Osteocyte (in vitro differentiated cells): Measurements from ENCODE around the gene CCL25. TPM values are rescaled to one million over a fixed set of nuclear protein-coding genes. Genes with fewer than 3 reads are reported as not detected.

Source experiments
- DNase-seq: peaks from one replicate; pipeline ENCODE4 v3.0.0; 2021; ENCODE audit warnings: mixed read lengths; ENCODE audit not compliant: unreplicated experiment; ENCODE audit errors: extremely low spot score
- H3K27ac Mint-ChIP-seq: one replicate; pipeline ENCODE4 v1.8.0; 2021; ENCODE audit warnings: mild to moderate bottlenecking, mixed read lengths; ENCODE audit not compliant: unreplicated experiment
- H3K27me3 Mint-ChIP-seq: one replicate; pipeline ENCODE4 v1.8.0; 2021; ENCODE audit warnings: mixed read lengths; ENCODE audit not compliant: unreplicated experiment
- H3K36me3 Mint-ChIP-seq: one replicate; pipeline ENCODE4 v1.8.0; 2021; ENCODE audit warnings: mixed read lengths; ENCODE audit not compliant: unreplicated experiment
- H3K4me1 Mint-ChIP-seq: one replicate; pipeline ENCODE4 v1.8.0; 2021; ENCODE audit warnings: mixed read lengths; ENCODE audit not compliant: unreplicated experiment
- H3K4me3 Mint-ChIP-seq: one replicate; pipeline ENCODE4 v1.8.0; 2021; ENCODE audit warnings: mild to moderate bottlenecking, moderate library complexity, mixed read lengths; ENCODE audit not compliant: unreplicated experiment
- H3K9me3 Mint-ChIP-seq: one replicate; pipeline ENCODE4 v1.8.0; 2021; ENCODE audit warnings: mixed read lengths; ENCODE audit not compliant: unreplicated experiment
- CTCF ChIP-seq: fragments of 200-600 bp; sonication (generic); IDR thresholded peaks from 2 replicates; pipeline ENCODE4 v1.5.0; 2021; ENCODE audit warnings: antibody characterized with exemption, mild to moderate bottlenecking, moderate library complexity
- total RNA-seq: library from RNA; stranded (reverse); gene quantifications from 2 replicates; pipeline ENCODE4 v1.2.1, GENCODE V29; 2021

Gene CCL25
- total RNA-seq, 1 donor from 2014 or later: not detected

- peaks cover 5% of the 10 kb centered on the region for H3K4me1 Mint-ChIP-seq
- TF ChIP-seq CTCF: no peak
- H3K36me3 Mint-ChIP-seq: no peaks in the 10 kb centered on the region
- no peaks in the 10 kb centered on the region for H3K27me3 Mint-ChIP-seq
- no peak overlapping the region for H3K27ac Mint-ChIP-seq
- no peak overlapping the region for H3K4me3 Mint-ChIP-seq
- H3K9me3 Mint-ChIP-seq: no peaks in the 10 kb centered on the region
- DNase-seq: no peak
Observed at GRCh38 chr19:8054169-8054568, 1.6 kb downstream of the CCL25 start.

- H3K27ac Mint-ChIP-seq: no peak overlapping the region
- H3K27me3 Mint-ChIP-seq: no peaks in the 10 kb centered on the region
- H3K9me3 Mint-ChIP-seq: no peaks in the 10 kb centered on the region
- H3K4me1 Mint-ChIP-seq: no peaks in the 10 kb centered on the region
- no peak for DNase-seq
- H3K36me3 Mint-ChIP-seq: no peaks in the 10 kb centered on the region
- no peak for TF ChIP-seq CTCF
- no peak overlapping the region for H3K4me3 Mint-ChIP-seq
Observed at GRCh38 chr19:8056533-8056932, 4.0 kb downstream of the CCL25 start.

GRCh38 chr19:8057545-8058270 is 5.1 kb downstream of the CCL25 start:
- Mint-ChIP-seq H3K4me1 (no peaks in the 10 kb centered on the region), H3K9me3 (no peaks in the 10 kb centered on the region), H3K27me3 (peaks cover 4% of the 10 kb centered on the region), H3K36me3 (no peaks in the 10 kb centered on the region), H3K4me3 (no peak overlapping the region), H3K27ac (no peak overlapping the region)
- DNase-seq: no peak
- TF ChIP-seq CTCF: no peak

GRCh38 chr19:8064911-8065874 is 12.6 kb downstream of the CCL25 start:
- H3K36me3 Mint-ChIP-seq: no peaks in the 10 kb centered on the region
- peaks cover 5% of the 10 kb centered on the region for H3K27me3 Mint-ChIP-seq

More at GRCh38 chr19:8064911-8065874, 12.6 kb downstream of the CCL25 start:
- Mint-ChIP-seq H3K9me3 (peaks cover 4% of the 10 kb centered on the region), H3K27ac (no peak overlapping the region), H3K4me1 (no peaks in the 10 kb centered on the region), H3K4me3 (no peak overlapping the region)
- no peak for TF ChIP-seq CTCF
- DNase-seq: no peak
